Heart left ventricle (tissue), 13 donors: Measurements from ENCODE around the gene SIK1.
"Not testable (repeated sequence)": the region's sequence is repeated elsewhere in the genome, so short reads cannot be mapped to it uniquely, and the experiment has no call there.

Source experiments
- CTCF ChIP-seq, 12 donors: fragments of 200-600 bp; sonication (generic) in 4 of 12; IDR thresholded peaks; one replicate each; pipeline versions ENCODE4 v1.5.0 to v1.8.0; 2018 to 2022; ENCODE audit warnings: antibody characterized with exemption in 12 of 12, mild to moderate bottlenecking in 5 of 12
- POLR2A ChIP-seq, 2 donors: fragments of 450-650 bp; IDR thresholded peaks; one replicate each; pipeline ENCODE4 v1.6.1; 2017; ENCODE audit warnings: antibody characterized with exemption in 2 of 2, mild to moderate bottlenecking in 2 of 2, moderate library complexity in 2 of 2
- donor health status: ischemic (EF 13 %, LVEDD 7.1; RV severe dilation, severe dysfunction).
- donor health status: DM: no; HTN: yes; CAD: no.
- donor health status: DM: no; HTN: no; CAD: no.
- donor health status: ischemic (EF 25% LVEDD 6.9; RV normal size, moderate dysfunction).
- donor health status: ischemic (EF 25% LVEDD 5.7; RV mildly dilated, moderate dysfunction).
- donor health status: ischemic (EF 35%, LVEDD 5.7; RV mildly dilated, moderate dysfunction).
- donor health status: nonischemic (EF 11% LVEDD 7.7; RV severe dilation, severe dysfunction).
- donor health status: DM: yes; HTN: yes; CAD: no.
- donor health status: PGD.
- donor health status: ischemic (EF 29% LVEDD 5.4; RV normal size, mild dysfunction).
- donor health status: nonischemic (EF 23%, LVEDD 6.1; RV moderate dilation, normal function).

DNA sequence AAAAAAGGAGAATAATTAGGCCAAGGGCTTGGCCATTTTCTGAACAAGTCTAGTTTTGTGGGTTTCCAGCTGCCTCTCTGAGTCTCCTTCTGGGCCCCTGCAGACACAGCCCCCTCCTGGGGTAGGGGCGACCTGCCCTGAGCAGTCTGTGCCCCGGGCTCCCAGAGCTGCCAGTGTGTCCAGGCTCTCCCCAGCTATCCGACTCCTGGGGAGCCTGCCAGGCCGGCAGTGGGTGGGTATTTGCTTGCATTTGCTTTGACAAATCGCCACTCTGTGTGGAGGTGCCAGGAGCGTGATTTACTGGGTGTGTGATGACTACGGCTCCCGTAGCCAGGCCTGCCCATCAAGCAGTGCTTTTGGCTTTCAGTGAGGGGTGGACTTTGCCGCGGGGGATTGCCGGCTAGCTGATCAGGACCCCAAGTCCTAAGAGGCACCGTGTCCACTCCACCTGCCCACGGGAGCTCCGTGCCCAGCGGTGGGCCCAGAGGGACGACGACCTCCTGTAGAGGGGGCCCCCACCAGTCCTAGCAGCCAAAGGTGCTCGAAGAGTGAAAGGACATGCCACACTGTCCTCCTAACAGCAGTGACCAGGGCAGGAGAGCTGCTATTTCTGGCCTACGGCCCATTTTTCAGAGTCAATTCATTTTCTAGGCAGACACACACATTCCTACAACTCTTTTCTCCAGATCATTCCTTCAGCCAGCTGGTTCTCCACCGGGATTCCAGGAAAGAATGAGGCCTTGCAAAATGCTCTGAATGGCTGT lies 36.7 kb upstream of the SIK1 start:
- not testable (repeated sequence) for TF ChIP-seq CTCF, POLR2A (IDR thresholded peaks at IDR 0.05)
